ENCODE measurements around the gene FZD2. TPM values are rescaled to one million over a fixed set of nuclear protein-coding genes. Genes with fewer than 3 reads are reported as not detected.

Gene FZD2
- total RNA-seq, 1 experiment from 2014 or later: 12.8 TPM

DNA sequence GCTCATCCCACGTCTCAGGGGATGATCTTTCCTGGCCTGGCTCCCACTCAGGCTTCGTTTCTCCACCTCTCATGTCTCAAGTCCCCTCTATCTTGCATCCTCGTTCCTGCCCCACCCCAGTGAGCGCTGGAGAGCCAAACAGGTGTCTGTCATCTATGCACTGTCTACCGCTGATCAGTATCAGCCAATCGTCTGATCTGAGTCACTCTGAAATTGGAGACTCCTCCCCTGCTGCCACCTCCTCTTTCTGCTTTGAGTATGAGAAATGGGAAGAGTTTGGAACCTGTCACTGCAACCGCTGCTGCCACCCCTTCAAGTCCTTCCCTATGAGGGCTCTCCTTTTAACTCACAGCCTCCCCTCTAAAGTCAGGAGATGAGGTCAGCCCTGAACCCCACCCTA, 28.0 kb downstream of the FZD2 start:
- peaks cover 11% of the 10 kb centered on the region; the same call in 1 of the 2 replicates for H3K27me3 ChIP-seq (ENCODE audit: insufficient read depth, low read length)
- no peak overlapping the region for H3K9ac ChIP-seq (ENCODE audit: low read length)
- ChIA-PET CTCF (no interaction called here), POLR2A (no interaction called here), RAD21 (ENCODE audit: low non-redundant PET in 1 of 2, low total read pairs in 2 of 2, uncharacterized antibody in 2 of 2, unreplicated experiment in 2 of 2) (no interaction called here)
- no peaks in the 10 kb centered on the region for H3K79me2 ChIP-seq (ENCODE audit: insufficient read depth, low read length)
- H3K9me2 ChIP-seq (ENCODE audit: insufficient read depth): no peaks in the 10 kb centered on the region
- no peak for TF ChIP-seq YY1 (IDR thresholded peaks at IDR 0.05; ENCODE audit: extremely low read depth, insufficient replicate concordance, low read depth, low read length)
- no peak for TF ChIP-seq EGR1 (IDR thresholded peaks at IDR 0.05; ENCODE audit: low read depth)
- TF ChIP-seq, protein P1, sequence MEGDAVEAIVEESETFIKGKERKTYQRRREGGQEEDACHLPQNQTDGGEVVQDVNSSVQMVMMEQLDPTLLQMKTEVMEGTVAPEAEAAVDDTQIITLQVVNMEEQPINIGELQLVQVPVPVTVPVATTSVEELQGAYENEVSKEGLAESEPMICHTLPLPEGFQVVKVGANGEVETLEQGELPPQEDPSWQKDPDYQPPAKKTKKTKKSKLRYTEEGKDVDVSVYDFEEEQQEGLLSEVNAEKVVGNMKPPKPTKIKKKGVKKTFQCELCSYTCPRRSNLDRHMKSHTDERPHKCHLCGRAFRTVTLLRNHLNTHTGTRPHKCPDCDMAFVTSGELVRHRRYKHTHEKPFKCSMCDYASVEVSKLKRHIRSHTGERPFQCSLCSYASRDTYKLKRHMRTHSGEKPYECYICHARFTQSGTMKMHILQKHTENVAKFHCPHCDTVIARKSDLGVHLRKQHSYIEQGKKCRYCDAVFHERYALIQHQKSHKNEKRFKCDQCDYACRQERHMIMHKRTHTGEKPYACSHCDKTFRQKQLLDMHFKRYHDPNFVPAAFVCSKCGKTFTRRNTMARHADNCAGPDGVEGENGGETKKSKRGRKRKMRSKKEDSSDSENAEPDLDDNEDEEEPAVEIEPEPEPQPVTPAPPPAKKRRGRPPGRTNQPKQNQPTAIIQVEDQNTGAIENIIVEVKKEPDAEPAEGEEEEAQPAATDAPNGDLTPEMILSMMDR (IDR thresholded peaks at IDR 0.05 in 2 of 3, conservative IDR thresholded peaks at IDR 0.05 in 1 of 3; ENCODE audit: borderline replicate concordance in 1 of 3, insufficient read depth in 1 of 3, low read depth in 2 of 3, low read length in 2 of 3): no peak
- TF ChIP-seq, protein P2, sequence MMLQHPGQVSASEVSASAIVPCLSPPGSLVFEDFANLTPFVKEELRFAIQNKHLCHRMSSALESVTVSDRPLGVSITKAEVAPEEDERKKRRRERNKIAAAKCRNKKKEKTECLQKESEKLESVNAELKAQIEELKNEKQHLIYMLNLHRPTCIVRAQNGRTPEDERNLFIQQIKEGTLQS (IDR thresholded peaks at IDR 0.05): no peak
- TF ChIP-seq RAD21 (IDR thresholded peaks at IDR 0.05; ENCODE audit: low read depth): no peak
- no peak for TF ChIP-seq SRF (IDR thresholded peaks at IDR 0.05; ENCODE audit: low read depth)
- no peak for TF ChIP-seq ZFX (IDR thresholded peaks at IDR 0.05)
- TF ChIP-seq POLR2AphosphoS5 (IDR thresholded peaks at IDR 0.05; ENCODE audit: low read depth, low read length): no peak
- TF ChIP-seq EZH2 (IDR thresholded peaks at IDR 0.05): no peak
- TF ChIP-seq, protein P3, sequence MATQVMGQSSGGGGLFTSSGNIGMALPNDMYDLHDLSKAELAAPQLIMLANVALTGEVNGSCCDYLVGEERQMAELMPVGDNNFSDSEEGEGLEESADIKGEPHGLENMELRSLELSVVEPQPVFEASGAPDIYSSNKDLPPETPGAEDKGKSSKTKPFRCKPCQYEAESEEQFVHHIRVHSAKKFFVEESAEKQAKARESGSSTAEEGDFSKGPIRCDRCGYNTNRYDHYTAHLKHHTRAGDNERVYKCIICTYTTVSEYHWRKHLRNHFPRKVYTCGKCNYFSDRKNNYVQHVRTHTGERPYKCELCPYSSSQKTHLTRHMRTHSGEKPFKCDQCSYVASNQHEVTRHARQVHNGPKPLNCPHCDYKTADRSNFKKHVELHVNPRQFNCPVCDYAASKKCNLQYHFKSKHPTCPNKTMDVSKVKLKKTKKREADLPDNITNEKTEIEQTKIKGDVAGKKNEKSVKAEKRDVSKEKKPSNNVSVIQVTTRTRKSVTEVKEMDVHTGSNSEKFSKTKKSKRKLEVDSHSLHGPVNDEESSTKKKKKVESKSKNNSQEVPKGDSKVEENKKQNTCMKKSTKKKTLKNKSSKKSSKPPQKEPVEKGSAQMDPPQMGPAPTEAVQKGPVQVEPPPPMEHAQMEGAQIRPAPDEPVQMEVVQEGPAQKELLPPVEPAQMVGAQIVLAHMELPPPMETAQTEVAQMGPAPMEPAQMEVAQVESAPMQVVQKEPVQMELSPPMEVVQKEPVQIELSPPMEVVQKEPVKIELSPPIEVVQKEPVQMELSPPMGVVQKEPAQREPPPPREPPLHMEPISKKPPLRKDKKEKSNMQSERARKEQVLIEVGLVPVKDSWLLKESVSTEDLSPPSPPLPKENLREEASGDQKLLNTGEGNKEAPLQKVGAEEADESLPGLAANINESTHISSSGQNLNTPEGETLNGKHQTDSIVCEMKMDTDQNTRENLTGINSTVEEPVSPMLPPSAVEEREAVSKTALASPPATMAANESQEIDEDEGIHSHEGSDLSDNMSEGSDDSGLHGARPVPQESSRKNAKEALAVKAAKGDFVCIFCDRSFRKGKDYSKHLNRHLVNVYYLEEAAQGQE (IDR thresholded peaks at IDR 0.05; ENCODE audit: low read depth): no peak
- TF ChIP-seq CBX3 (IDR thresholded peaks at IDR 0.05; ENCODE audit: low read depth): no peak
- no peak for TF ChIP-seq CEBPB (IDR thresholded peaks at IDR 0.05; ENCODE audit: low read depth)
- no peak for TF ChIP-seq EZH2phosphoT487 (IDR thresholded peaks at IDR 0.05; ENCODE audit: borderline replicate concordance)
- no peak for TF ChIP-seq ELF1 (IDR thresholded peaks at IDR 0.05; ENCODE audit: borderline replicate concordance, low read depth)
- no peak for TF ChIP-seq ZNF274 (IDR thresholded peaks at IDR 0.05; ENCODE audit: low read depth, low read length)
- TF ChIP-seq POLR2A (IDR thresholded peaks at IDR 0.05; ENCODE audit: borderline replicate concordance, extremely low read depth, insufficient read depth, insufficient read length): no peak
- TF ChIP-seq, protein P4, sequence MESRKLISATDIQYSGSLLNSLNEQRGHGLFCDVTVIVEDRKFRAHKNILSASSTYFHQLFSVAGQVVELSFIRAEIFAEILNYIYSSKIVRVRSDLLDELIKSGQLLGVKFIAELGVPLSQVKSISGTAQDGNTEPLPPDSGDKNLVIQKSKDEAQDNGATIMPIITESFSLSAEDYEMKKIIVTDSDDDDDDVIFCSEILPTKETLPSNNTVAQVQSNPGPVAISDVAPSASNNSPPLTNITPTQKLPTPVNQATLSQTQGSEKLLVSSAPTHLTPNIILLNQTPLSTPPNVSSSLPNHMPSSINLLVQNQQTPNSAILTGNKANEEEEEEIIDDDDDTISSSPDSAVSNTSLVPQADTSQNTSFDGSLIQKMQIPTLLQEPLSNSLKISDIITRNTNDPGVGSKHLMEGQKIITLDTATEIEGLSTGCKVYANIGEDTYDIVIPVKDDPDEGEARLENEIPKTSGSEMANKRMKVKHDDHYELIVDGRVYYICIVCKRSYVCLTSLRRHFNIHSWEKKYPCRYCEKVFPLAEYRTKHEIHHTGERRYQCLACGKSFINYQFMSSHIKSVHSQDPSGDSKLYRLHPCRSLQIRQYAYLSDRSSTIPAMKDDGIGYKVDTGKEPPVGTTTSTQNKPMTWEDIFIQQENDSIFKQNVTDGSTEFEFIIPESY (IDR thresholded peaks at IDR 0.05; ENCODE audit: extremely low read depth, insufficient replicate concordance, low read length): no peak
- DNase-seq (ENCODE audit: low read depth, low spot score): no peak
- H3K4me1 ChIP-seq (ENCODE audit: control insufficient read depth in 1 of 2, insufficient read depth in 2 of 2, low read length in 2 of 2): peaks cover 8 to 12% of the 10 kb centered on the region in 2 experiments; a peak in 3 of 4 replicates
- H4K20me1 ChIP-seq (ENCODE audit: insufficient read depth): no peaks in the 10 kb centered on the region
- intact Hi-C loops (cut with micrococcal nuclease): no loop called here
- H3K9me3 ChIP-seq (ENCODE audit: control insufficient read depth in 1 of 2, insufficient read depth in 1 of 2, low read depth in 1 of 2, low read length in 2 of 2): no peaks in the 10 kb centered on the region
- H3K36me3 ChIP-seq (ENCODE audit: control insufficient read depth in 1 of 2, insufficient read depth in 2 of 2, low read length in 2 of 2): no peaks in the 10 kb centered on the region
- H2AFZ ChIP-seq (ENCODE audit: low read depth, low read length, poor library complexity, severe bottlenecking): no peak overlapping the region
- no peak overlapping the region for H3K4me3 ChIP-seq (replicated peaks in 1 of 2; ENCODE audit: low read depth in 1 of 2, low read length in 2 of 2)
- BruUV-seq (replicated peaks): no TSS peak
- no peak for ATAC-seq
- H3K4me2 ChIP-seq (ENCODE audit: low read length): no peak overlapping the region
- no peak overlapping the region for H3K27ac ChIP-seq (ENCODE audit: low read depth, low read length)

Data from HCT116 (cell line).